NCI-H524 (cell line): ENCODE measurements around the gene TIRAP.

Experiments used
- DNase-seq, 2 experiments: peaks; one replicate each; lab custom pipeline; 2025; lab: John Stamatoyannopoulos, UW

The TIRAP gene

DNA sequence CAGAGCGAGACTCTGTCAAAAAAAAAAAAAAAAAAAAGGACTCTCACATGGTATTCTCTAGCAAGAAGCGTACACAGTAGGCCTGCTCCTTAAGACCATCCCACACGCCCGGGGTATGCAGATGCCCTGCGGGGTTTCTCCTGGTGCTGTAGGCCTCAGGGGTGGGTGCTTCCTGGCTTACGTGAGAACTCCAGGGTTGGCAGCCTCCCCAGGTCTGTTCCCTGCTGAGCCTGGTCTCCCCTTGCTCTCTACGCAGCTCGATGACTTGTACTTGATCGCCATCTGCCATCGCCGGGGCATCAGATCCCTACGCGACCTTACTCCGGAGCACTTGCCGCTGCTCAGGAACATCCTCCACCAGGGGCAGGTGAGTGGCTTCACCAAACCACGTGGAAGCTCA is 60.2 kb downstream of the TIRAP start:
- peak in 1 of 2 experiments; percentile 37 for DNase-seq
